Ammon's horn (tissue), 1 donor: ENCODE data around the gene CEP170B.
"Not testable (repeated sequence)": the region's sequence is repeated elsewhere in the genome, so short reads cannot be mapped to it uniquely, and the experiment has no call there.

Experiments
- DNase-seq: peaks from one replicate; pipeline ENCODE4 v3.0.0-alpha.2; 2016; ENCODE audit warnings: low spot score

CEP170B gene

GRCh38 chr14:104865081-104865630 lies at the start of gene CEP170B:
CEP170B (plus strand) TSS chr14:104865268; CDS start chr14:104868451, 3,183 bp downstream.
- DNase-seq = no peak

DNA sequence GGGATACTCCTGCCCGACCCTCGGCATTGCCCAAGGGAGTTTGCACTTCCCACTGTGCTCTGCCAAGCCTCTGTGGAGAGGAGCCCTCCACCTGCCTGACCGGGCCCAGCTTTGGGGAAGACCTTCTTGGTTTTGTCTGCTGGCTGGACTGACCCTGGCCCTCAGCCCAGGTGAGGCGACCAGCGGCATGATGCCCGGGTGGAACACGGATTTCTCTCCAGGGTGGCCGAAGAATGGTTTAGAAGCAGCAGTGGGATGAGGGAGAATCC lies 48.5 kb upstream of the CEP170B start:
- no peak for DNase-seq

GRCh38 chr14:104817930-104818713 lies 46.9 kb upstream of the CEP170B start:
- no peak for DNase-seq

DNA sequence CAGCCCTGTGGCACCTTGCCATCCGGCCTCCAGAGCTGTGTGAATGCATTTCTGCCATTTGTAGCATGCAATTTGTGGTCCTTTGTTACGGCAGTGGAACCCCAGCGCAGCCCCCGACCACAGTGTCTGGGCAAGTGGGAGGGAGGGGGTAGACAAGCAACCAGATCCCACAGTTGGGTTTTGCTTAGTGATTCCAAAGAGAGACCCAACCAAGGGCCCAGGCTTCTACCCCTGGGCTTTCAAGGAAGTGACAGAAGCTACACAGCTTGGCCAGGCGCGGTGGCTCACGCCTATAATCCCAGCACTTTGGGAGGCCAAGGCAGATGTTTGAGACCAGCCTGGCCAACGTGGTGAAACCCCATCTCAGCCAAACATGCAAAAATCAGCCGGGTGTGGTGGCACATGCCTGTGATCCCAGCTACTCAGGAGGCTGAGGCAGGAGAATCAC lies 46.3 kb upstream of the CEP170B start:
- no peak for DNase-seq

DNA sequence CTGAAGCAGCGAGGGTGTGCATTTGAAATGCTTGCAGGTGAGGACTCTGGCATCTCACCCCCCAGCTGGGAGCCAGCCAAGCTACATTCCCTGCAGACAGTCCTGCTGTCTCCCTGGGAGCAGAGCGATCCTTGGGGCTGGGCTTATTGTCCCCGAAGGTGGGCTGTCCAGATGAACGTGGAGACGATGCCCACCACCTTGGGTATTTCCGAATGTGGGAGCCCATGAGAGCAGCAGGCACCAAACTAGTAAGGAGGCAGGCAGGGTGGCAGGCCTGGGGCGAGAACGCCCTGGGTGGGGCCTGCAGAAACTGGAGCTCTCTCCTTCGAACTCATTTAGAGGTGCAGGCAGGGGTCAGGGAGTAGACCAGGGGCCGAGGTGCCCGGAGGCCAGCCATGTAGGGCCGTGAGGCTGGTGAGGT lies 45.7 kb upstream of the CEP170B start:
- DNase-seq = no peak

- peak; percentile 59 for DNase-seq
Measured at GRCh38 chr14:104820669-104821228, 44.3 kb upstream of the CEP170B start.

GRCh38 chr14:104821229-104821945 lies 43.7 kb upstream of the CEP170B start:
- no peak for DNase-seq

DNA sequence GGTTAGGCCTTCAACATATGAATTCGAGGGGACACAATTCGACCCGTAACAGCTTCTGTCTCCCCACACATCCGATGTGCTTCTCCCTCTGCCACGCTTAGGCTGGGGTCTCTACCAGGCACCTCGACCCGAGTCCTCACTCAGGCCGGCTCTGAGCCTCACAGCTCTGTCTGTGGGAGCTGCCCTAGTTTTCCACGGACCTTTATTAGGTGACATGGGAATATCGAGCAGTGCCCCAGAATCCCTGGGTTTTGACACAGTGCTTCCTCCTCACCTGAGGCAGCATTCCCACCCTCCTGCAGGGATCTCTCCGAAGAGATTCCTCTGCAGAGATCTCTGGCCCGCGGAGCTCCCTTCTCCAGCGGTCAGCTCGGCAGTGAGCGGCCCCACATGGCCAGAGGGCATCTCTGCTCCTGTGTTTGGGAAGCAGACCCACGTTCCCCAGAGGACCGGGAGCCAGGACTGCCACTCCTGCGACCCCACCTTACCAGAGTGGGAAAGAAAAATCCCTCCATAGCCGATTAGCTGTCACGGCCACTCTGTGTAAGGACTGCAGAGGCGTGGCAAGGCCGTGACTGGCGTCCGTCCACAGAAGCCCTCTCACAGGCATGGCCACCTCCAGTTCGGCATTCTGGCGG lies 43.0 kb upstream of the CEP170B start:
- no peak for DNase-seq

- no peak for DNase-seq
Measured at GRCh38 chr14:104822821-104823615, 42.0 kb upstream of the CEP170B start.

- DNase-seq = no peak
Measured at GRCh38 chr14:104824353-104824997, 40.6 kb upstream of the CEP170B start.

DNA sequence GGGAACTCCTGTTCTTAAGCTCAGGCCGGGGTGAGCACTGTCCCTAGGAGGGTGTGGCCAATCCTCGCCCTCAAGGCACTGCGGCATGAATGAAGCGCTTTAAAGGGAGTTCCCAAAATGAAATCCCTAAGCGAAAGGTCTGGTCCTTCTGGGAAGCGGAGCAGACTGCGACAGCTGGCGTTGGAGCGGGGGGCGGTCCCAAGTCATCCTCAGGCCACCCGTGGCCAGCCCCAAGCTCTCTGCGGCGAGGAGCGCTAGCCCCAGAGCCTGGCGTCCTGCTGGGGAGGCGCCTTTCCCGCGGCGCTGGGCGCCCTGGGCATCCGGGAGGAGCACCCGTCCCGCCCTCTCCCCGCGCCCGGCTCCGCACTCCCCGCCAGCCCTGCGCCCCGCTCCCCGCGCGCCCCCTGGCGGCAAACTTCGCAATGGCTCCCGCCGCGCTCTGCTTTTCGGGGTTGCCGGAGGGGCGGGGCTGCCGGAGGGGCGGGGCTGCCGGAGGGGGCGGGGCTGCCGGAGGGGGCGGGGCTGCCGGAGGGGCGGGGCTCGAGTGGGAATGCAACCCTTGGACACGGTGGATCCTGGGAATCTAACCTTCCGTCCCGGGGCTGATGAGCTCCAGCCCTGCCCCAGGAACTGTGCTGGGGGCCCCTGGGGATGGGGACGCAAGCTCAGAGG lies 38.7 kb upstream of the CEP170B start:
- DNase-seq = peak; percentile 86

DNA sequence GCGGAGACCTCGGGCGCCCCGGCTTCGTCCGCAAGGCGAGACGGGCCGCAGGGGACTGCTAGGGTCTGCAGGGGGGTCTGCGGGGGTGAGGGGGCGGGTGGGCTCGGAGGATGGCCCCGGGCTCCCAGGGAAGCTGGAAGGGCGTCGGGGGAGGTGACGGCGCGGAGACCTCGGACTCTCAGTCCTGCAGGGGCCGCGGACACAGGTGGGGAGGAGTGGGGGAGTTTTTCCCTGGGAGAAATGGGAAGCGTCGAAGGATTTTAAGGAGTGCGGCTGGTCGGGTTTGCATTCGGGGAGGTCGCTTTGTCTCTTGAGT lies 38.2 kb upstream of the CEP170B start:
- DNase-seq = no peak

DNA sequence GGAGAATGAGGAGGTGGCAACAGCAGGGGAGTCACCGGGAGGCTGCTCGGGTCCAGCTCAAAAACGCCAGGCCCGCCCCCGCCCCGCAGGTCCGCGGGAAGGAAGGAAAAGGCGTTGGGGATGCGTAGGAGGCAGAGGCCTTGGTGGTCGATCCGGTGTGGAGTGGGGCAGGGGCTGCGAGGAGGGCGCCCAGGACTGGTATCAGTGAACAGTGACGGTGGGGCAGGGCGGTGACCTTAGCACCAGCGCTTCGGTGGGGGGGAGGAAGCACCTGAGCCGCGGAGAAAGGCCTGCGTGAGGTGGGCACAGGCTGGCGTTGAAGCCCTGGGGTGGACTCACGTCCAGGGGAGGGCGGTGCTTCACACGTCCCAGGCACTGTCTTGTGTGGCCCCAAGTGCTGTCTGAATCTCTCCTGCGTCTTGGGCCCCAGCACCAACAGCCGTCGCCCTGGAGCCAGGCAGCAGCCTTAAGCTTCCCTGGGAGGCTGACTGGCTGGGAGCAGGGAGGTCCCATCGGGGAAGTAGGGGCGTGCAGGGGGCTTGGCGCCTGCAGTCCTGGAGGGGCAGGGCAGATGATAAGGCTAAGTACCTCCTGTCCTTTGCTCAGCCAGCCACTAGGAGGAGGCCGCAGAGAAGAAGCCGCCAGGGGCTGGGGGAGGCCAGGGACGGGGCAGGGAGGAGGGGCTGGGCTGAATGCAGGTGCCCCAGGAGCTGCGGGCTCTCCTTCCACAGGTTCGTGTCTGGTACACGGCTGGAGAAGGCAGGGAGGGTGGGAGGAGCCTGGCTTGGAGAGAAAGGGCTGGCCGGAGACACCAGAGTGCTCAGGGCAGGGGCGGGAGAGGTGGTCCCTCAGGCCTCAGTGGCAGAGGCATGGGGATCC lies 37.7 kb upstream of the CEP170B start:
- no peak for DNase-seq

DNA sequence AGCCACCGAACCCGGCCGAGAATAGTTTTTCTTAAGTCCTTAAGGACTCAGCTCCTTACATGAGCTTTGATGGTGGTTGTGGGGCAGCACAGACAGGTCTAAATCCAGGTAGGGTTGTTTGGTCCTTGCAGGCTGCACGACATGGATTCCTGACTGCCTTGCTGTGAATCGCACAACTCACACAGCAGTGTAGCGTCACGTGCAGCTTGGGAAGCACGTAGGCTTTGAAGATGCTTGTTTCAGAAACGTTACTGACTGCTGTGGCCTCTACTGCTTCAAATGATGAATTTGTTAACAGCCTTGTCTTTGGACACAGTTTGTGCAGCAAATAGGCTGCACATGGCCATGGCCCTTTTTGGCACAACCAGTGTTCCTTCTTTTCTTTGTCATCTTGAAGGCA lies 34.3 kb upstream of the CEP170B start:
- no peak for DNase-seq

- not testable (repeated sequence) for DNase-seq
Measured at GRCh38 chr14:104836171-104836935, 28.7 kb upstream of the CEP170B start.

DNA sequence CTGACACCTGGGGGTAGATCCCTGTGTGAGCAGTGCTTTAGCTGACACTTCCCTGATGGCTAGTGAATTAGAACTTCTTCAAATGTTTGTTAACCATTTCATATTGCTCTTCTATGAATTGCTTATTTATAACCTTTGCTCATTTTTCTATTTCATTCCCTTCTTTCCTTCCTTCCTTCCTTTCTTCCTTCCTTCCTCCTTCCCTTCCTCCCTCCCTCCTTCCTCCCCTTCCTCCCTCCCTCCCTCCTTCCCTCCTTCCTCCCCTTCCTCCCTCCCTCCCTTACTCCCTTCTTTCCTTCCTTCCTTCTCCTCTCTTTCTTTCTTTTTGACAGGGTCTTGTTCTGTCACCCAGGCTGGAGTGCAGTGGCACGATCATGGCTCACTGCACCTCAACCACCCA lies 23.3 kb upstream of the CEP170B start:
- no peak for DNase-seq

DNA sequence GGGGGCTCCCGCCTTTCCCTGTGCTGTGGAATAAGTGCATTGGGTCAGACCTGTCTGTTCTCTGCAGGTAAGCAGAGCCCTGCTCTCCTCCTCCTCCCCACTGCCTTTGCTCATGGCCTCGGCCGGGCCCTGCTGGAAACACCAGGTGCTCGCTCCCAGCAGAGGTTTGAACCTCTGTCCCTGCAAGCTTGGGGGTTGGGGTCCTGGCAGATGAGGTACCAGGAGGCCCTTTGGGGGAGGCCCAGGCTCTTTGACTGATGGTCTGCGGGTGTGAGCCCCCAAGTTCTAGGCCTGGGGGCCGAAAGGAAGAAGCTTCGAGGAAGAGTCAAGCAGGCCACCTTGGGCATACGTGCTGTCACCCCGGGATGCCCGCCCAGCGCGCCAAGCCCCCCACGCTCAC lies 22.1 kb upstream of the CEP170B start:
- DNase-seq = no peak

GRCh38 chr14:104843442-104844305 lies 21.4 kb upstream of the CEP170B start:
- no peak for DNase-seq
